Hematopoietic multipotent progenitor cell treated with erythropoietin and hydrocortisone succinate and interleukin-3 and kit ligand, for 17 days (in vitro differentiated cells): ENCODE data around the gene PCED1B.
"Not testable (repeated sequence)": the region's sequence is repeated elsewhere in the genome, so short reads cannot be mapped to it uniquely, and the experiment has no call there.

Experiments
- DNase-seq: peaks from one replicate; pipeline ENCODE4 v3.0.0-alpha.2; 2015; ENCODE audit warnings: low spot score

Gene PCED1B

GRCh38 chr12:47165934-47166333, 86.5 kb downstream of the PCED1B start:
- no peak for DNase-seq

GRCh38 chr12:47166365-47166764, 86.9 kb downstream of the PCED1B start:
- DNase-seq = no peak

GRCh38 chr12:47170281-47170680, 90.9 kb downstream of the PCED1B start:
- not testable (repeated sequence) for DNase-seq

DNA sequence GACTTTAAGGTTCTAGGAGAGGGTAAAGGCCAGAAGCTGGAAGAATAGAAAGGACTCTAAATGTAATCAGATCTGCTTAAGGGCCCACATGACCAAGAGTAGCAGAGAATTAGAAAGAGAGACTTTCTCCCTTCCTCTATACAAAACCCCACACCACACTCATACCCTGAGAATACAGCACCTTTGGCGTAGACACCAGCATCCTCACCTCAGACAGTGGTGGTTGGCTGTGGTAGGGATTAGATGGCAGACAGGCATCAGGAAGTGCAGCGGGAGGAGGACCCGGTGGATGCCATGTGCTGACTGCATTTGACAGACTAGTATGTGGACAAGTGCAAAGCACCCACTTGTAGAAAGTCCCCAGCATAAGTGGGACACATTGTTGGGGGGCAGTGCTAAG, 98.6 kb downstream of the PCED1B start:
- no peak for DNase-seq

DNA sequence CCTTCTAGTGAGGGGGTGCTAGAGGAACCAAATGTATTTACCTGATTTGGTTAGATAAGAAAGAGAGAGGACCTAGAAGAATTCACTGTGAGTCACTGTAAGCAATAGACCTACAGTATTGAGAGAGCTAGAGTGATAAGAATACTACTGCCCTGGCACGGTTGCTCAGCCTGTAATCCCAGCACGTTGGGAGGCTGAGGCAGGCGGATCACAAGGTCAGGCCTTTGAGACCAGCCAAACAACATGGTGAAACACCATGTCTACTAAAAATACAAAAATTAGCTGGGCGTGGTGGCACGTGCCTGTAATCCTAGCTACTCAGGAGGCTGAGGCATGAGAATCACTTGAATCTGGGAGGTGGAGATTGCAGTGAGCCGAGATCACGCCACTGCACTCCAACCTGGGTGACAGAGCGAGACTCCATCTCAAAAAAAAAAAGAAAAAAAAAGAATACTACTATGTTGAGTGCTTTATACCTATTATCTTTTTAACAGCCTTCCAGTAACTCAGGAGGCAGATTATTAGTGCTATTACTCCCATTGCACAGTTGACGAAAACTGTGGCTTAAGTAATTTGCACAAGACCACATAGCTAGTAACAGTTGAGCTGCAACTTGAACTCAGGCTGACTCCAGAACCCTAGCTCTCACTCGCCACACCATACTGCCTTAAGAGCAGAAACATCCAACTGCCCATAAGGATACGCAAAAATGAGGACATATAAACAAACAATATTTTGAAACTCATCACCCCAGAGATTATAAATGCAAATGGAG, 102.9 kb downstream of the PCED1B start:
- DNase-seq = not testable (repeated sequence)

DNA sequence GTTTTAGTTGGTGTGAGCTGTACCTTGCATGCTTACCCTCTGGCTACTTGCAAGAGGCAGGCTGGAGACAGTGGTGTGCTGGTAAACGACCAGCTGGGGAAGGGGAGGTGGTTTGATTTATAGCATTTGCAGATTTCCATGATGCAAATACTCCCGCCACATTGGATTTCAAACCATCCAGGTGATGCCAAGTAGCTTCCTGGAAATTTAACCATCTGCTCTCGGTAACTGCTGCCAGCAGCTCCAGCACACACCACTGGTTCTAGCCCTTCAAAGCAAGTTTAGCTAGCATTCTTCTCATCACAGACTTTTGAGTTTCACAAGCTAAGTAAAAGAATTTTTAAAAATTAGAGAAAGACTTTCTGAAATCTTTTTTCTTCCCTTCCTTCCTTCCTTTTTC, 104.8 kb downstream of the PCED1B start:
- DNase-seq = no peak

- DNase-seq = no peak
These were observed 105.4 kb downstream of the PCED1B start for GRCh38 chr12:47184813-47185212.

GRCh38 chr12:47186246-47186645, 106.8 kb downstream of the PCED1B start:
- DNase-seq = no peak

GRCh38 chr12:47188576-47189441, 109.4 kb downstream of the PCED1B start:
- DNase-seq = no peak

- DNase-seq = no peak
These were observed 110.3 kb downstream of the PCED1B start for GRCh38 chr12:47189728-47190127.

- DNase-seq = no peak
These were observed 110.9 kb downstream of the PCED1B start for GRCh38 chr12:47190271-47190750.

DNA sequence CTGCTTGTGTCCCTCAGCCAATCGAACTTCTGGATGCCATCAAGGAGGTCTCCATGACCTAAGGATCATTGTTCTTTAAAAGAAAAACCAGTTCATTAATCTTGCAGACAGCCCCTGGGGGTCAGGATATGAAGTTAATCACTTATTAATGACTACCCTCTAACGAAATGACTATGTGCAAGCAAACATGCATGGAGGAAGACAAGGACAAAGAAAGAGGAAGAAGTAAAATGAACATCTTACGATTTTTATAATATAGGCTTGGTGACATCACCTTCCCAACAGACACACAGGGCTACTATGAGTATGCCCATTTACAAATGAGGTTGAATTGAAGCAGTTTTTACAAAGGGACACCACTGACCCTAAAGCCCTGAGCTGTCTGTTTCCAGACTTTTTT, 111.5 kb downstream of the PCED1B start:
- no peak for DNase-seq

GRCh38 chr12:47192051-47192450, 112.6 kb downstream of the PCED1B start:
- DNase-seq = no peak

- no peak for DNase-seq
These were observed 113.6 kb downstream of the PCED1B start for GRCh38 chr12:47193066-47193465.

GRCh38 chr12:47194501-47194900, 115.1 kb downstream of the PCED1B start:
- no peak for DNase-seq

- no peak for DNase-seq
These were observed 121.0 kb downstream of the PCED1B start for GRCh38 chr12:47200446-47200845.

DNA sequence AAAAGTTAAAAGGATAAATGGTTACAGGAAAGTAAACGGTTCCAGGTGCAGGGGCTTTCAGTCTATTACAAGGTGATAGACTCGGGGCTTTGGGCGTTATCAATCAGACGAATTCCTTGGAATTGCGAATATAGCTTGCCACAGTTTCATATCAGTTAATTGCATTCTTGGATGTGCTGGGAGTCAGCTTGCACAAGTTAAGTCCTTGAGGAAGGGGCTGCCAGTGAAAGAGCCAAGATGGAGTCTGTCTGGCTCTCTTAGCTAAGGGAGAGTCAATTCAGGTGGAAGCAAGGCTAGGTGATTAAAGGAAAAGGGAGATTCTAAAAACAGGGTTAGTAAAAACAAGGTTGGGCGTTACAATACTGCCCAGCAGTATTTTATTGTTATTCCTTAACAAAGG, 121.8 kb downstream of the PCED1B start:
- DNase-seq = not testable (repeated sequence)

GRCh38 chr12:47202176-47202575, 122.8 kb downstream of the PCED1B start:
- no peak for DNase-seq

GRCh38 chr12:47205532-47206449, 126.4 kb downstream of the PCED1B start:
- DNase-seq = peak; percentile 54

GRCh38 chr12:47206450-47207339, 127.3 kb downstream of the PCED1B start:
- DNase-seq = peak; percentile 46

DNA sequence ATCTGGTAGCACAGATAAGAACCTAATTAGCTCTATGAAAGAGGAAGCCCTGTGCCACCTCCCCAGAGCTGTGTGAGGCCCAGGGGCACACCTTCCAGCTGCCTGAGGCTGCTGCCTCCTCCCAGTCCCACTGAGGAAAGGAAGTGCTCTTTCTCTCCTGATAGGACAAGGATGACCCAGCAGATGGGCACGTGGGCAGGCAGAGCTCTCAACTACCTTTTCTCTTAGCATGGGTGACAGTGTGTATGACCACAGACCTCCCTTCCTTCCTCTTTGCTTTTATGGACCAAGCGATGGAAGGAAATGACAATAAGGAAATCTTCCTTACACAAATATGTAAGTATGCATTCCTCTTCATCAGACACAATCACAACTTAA, 127.9 kb downstream of the PCED1B start:
- DNase-seq = peak; percentile 89
